Calu3 (cell line): ENCODE results near the gene OR1S1. TPM values are rescaled to one million over a fixed set of nuclear protein-coding genes. Genes with fewer than 3 reads are reported as not detected.

Experiments
- BruUV-seq: library from RNA; stranded (reverse); fragments of 400-500 nt; replicated peaks from 2 replicates; lab custom pipeline; 2021; lab: Mats Ljungman, UMichigan
- CTCF ChIA-PET: fragments of 300-600 bp; sonication (Branson Sonifier 250); formaldehyde crosslinking; loops from one replicate; lab custom pipeline; 2022; ENCODE audit warnings: antibody characterized with exemption; lab: Charles Lee
- DNase-seq: peaks from one replicate; pipeline ENCODE4 v3.0.0; 2022
- H3K27ac Mint-ChIP-seq: one replicate; pipeline ENCODE4 v1.8.0; 2022; ENCODE audit warnings: mixed read lengths; ENCODE audit not compliant: unreplicated experiment
- H3K27me3 Mint-ChIP-seq: one replicate; pipeline ENCODE4 v1.8.0; 2022; ENCODE audit warnings: mixed read lengths; ENCODE audit not compliant: unreplicated experiment
- H3K36me3 Mint-ChIP-seq: one replicate; pipeline ENCODE4 v1.8.0; 2022; ENCODE audit warnings: mild to moderate bottlenecking, moderate library complexity, mixed read lengths; ENCODE audit not compliant: insufficient read depth, unreplicated experiment
- H3K4me1 Mint-ChIP-seq: one replicate; pipeline ENCODE4 v1.8.0; 2022; ENCODE audit warnings: mild to moderate bottlenecking, low read depth, mixed read lengths; ENCODE audit not compliant: unreplicated experiment
- H3K4me3 Mint-ChIP-seq: one replicate; pipeline ENCODE4 v1.8.0; 2022; ENCODE audit warnings: mild to moderate bottlenecking, low read depth, moderate library complexity, mixed read lengths; ENCODE audit not compliant: unreplicated experiment
- H3K9me3 Mint-ChIP-seq: one replicate; pipeline ENCODE4 v1.8.0; 2022; ENCODE audit warnings: low read depth, mixed read lengths; ENCODE audit not compliant: unreplicated experiment
- CTCF ChIP-seq: fragments of 200-600 bp; IDR thresholded peaks from one replicate; pipeline ENCODE4 v1.8.0; 2022; ENCODE audit warnings: antibody characterized with exemption; ENCODE audit not compliant: unreplicated experiment
- intact Hi-C: fragments of 100-400 bp; cut with micrococcal nuclease; formaldehyde crosslinking; loops from one replicate; pipeline ENCODE4 v1.10.0; 2022; ENCODE audit not compliant: unreplicated experiment
- total RNA-seq: library from RNA; stranded (reverse); gene quantifications from 2 replicates; pipeline ENCODE4 v1.2.3, GENCODE V29; 2022

The OR1S1 gene
- total RNA-seq, 1 experiment from 2014 or later, result not detected

GRCh38 chr11:58178444-58178843 is 34.1 kb upstream of the OR1S1 start:
- Mint-ChIP-seq H3K36me3 (no peaks in the 10 kb centered on the region), H3K27ac (no peak overlapping the region), H3K27me3 (no peaks in the 10 kb centered on the region), H3K9me3 (peaks cover 4% of the 10 kb centered on the region), H3K4me1 (no peaks in the 10 kb centered on the region), H3K4me3 (no peak overlapping the region)
- no TSS peak for BruUV-seq
- CTCF ChIA-PET, result no interaction called here
- DNase-seq, result no peak
- TF ChIP-seq CTCF, result no peak
- intact Hi-C loops, result no loop called here

GRCh38 chr11:58179648-58180047 is 32.9 kb upstream of the OR1S1 start:
- H3K27me3 Mint-ChIP-seq, result no peaks in the 10 kb centered on the region
- no peaks in the 10 kb centered on the region for H3K36me3 Mint-ChIP-seq
- peaks cover 4% of the 10 kb centered on the region for H3K9me3 Mint-ChIP-seq
- no peaks in the 10 kb centered on the region for H3K4me1 Mint-ChIP-seq
- TF ChIP-seq CTCF, result no peak
- intact Hi-C loops, result no loop called here
- DNase-seq, result no peak
- no peak overlapping the region for H3K27ac Mint-ChIP-seq
- no peak overlapping the region for H3K4me3 Mint-ChIP-seq
- no TSS peak for BruUV-seq
- CTCF ChIA-PET, result interaction anchor here (0.8 kb wide), 1 partner anchor 29 kb away, joined by 3 read pairs; no protein-coding TSS in a partner anchor

GRCh38 chr11:58186938-58187337 is 25.6 kb upstream of the OR1S1 start:
- no peak for TF ChIP-seq CTCF
- DNase-seq, result no peak
- CTCF ChIA-PET, result interaction anchor here (0.5 kb wide), 1 partner anchor 59 kb away, joined by 3 read pairs; no protein-coding TSS in a partner anchor
- intact Hi-C loops, result no loop called here
- Mint-ChIP-seq H3K4me3 (no peak overlapping the region), H3K27ac (no peak overlapping the region), H3K4me1 (no peaks in the 10 kb centered on the region), H3K9me3 (no peaks in the 10 kb centered on the region), H3K27me3 (no peaks in the 10 kb centered on the region), H3K36me3 (no peaks in the 10 kb centered on the region)
- BruUV-seq, result no TSS peak

- Mint-ChIP-seq H3K27ac (no peak within 1 kb of the TSS), H3K36me3 (no peaks in the 10 kb centered on the region), H3K9me3 (no peaks in the 10 kb centered on the region), H3K27me3 (no peaks in the 10 kb centered on the region), H3K4me1 (no peaks in the 10 kb centered on the region), H3K4me3 (no peak within 1 kb of the TSS)
- TF ChIP-seq CTCF, result no peak
- no TSS peak for BruUV-seq
- DNase-seq, result no peak
- CTCF ChIA-PET, result no interaction called here
- intact Hi-C loops, result no loop called here
Observed at GRCh38 chr11:58188770-58189169, 23.8 kb upstream of the OR1S1 start, which contains the start of gene OR9Q2. Gene OR9Q2, plus strand, starts transcription at chr11:58189070. Its CDS starts 1,421 bp downstream, at chr11:58190491.
